ENCODE measurements around the gene GRB2. TPM values are rescaled to one million over a fixed set of nuclear protein-coding genes. Genes with fewer than 3 reads are reported as not detected.
"Not testable (repeated sequence)": the region's sequence is repeated elsewhere in the genome, so short reads cannot be mapped to it uniquely, and the experiment has no call there.

The GRB2 gene
- total RNA-seq, 1 experiment from 2014 or later: 154 TPM

GRCh38 chr17:75367838-75368789 lies 37.4 kb downstream of the GRB2 start:
- DNase-seq (ENCODE audit: low read depth, low spot score); in situ Hi-C loops (cut with HindIII; ENCODE audit: low pct_unique_long_range_greater_than_20kb, low sequenced_read_pairs): not testable (repeated sequence)

- DNase-seq (ENCODE audit: low read depth, low spot score): peak; percentile 47
- in situ Hi-C loops (cut with HindIII; ENCODE audit: low pct_unique_long_range_greater_than_20kb, low sequenced_read_pairs): no loop called here
These were observed 38.2 kb downstream of the GRB2 start for GRCh38 chr17:75367312-75367711.

GRCh38 chr17:75366432-75366831 lies 39.0 kb downstream of the GRB2 start:
- in situ Hi-C loops (cut with HindIII; ENCODE audit: low pct_unique_long_range_greater_than_20kb, low sequenced_read_pairs): no loop called here
- no peak for DNase-seq (ENCODE audit: low read depth, low spot score)

GRCh38 chr17:75365931-75366275 lies 39.6 kb downstream of the GRB2 start:
- no peak for DNase-seq (ENCODE audit: low read depth, low spot score)
- in situ Hi-C loops (cut with HindIII; ENCODE audit: low pct_unique_long_range_greater_than_20kb, low sequenced_read_pairs): no loop called here

GRCh38 chr17:75365009-75365930 lies 40.2 kb downstream of the GRB2 start:
- in situ Hi-C loops (cut with HindIII; ENCODE audit: low pct_unique_long_range_greater_than_20kb, low sequenced_read_pairs): no loop called here
- no peak for DNase-seq (ENCODE audit: low read depth, low spot score)

- no peak for DNase-seq (ENCODE audit: low read depth, low spot score)
- in situ Hi-C loops (cut with HindIII; ENCODE audit: low pct_unique_long_range_greater_than_20kb, low sequenced_read_pairs): no loop called here
These were observed 41.4 kb downstream of the GRB2 start for GRCh38 chr17:75364078-75364477.

GRCh38 chr17:75361996-75362395 lies 43.5 kb downstream of the GRB2 start:
- no peak for DNase-seq (ENCODE audit: low read depth, low spot score)
- in situ Hi-C loops (cut with HindIII; ENCODE audit: low pct_unique_long_range_greater_than_20kb, low sequenced_read_pairs): no loop called here

- no peak for DNase-seq (ENCODE audit: low read depth, low spot score)
These were observed 44.1 kb downstream of the GRB2 start for GRCh38 chr17:75361344-75361743.

GRCh38 chr17:75356260-75356937 lies 49.1 kb downstream of the GRB2 start:
- in situ Hi-C loops (cut with HindIII; ENCODE audit: low pct_unique_long_range_greater_than_20kb, low sequenced_read_pairs): no loop called here
- DNase-seq (ENCODE audit: low read depth, low spot score): no peak

More at GRCh38 chr17:75361344-75361743, 44.1 kb downstream of the GRB2 start:
- in situ Hi-C loops (cut with HindIII; ENCODE audit: low pct_unique_long_range_greater_than_20kb, low sequenced_read_pairs): no loop called here

GRCh38 chr17:75353176-75353575 lies 52.3 kb downstream of the GRB2 start:
- DNase-seq (ENCODE audit: low read depth, low spot score): no peak
- in situ Hi-C loops (cut with HindIII; ENCODE audit: low pct_unique_long_range_greater_than_20kb, low sequenced_read_pairs): no loop called here

GRCh38 chr17:75352079-75352569 lies 53.4 kb downstream of the GRB2 start:
- in situ Hi-C loops (cut with HindIII; ENCODE audit: low pct_unique_long_range_greater_than_20kb, low sequenced_read_pairs): no loop called here
- no peak for DNase-seq (ENCODE audit: low read depth, low spot score)

GRCh38 chr17:75350706-75351105 lies 54.8 kb downstream of the GRB2 start:
- in situ Hi-C loops (cut with HindIII; ENCODE audit: low pct_unique_long_range_greater_than_20kb, low sequenced_read_pairs): no loop called here
- DNase-seq (ENCODE audit: low read depth, low spot score): no peak

- in situ Hi-C loops (cut with HindIII; ENCODE audit: low pct_unique_long_range_greater_than_20kb, low sequenced_read_pairs): no loop called here
- no peak for DNase-seq (ENCODE audit: low read depth, low spot score)
These were observed 55.4 kb downstream of the GRB2 start for GRCh38 chr17:75350029-75350428.

GRCh38 chr17:75349589-75349988 lies 55.9 kb downstream of the GRB2 start:
- in situ Hi-C loops (cut with HindIII; ENCODE audit: low pct_unique_long_range_greater_than_20kb, low sequenced_read_pairs): no loop called here
- DNase-seq (ENCODE audit: low read depth, low spot score): no peak

GRCh38 chr17:75348386-75349012 lies 57.0 kb downstream of the GRB2 start:
- DNase-seq (ENCODE audit: low read depth, low spot score): no peak
- in situ Hi-C loops (cut with HindIII; ENCODE audit: low pct_unique_long_range_greater_than_20kb, low sequenced_read_pairs): no loop called here

GRCh38 chr17:75346906-75347305 lies 58.6 kb downstream of the GRB2 start:
- in situ Hi-C loops (cut with HindIII; ENCODE audit: low pct_unique_long_range_greater_than_20kb, low sequenced_read_pairs): no loop called here
- DNase-seq (ENCODE audit: low read depth, low spot score): no peak

GRCh38 chr17:75346368-75346767 lies 59.1 kb downstream of the GRB2 start:
- in situ Hi-C loops (cut with HindIII; ENCODE audit: low pct_unique_long_range_greater_than_20kb, low sequenced_read_pairs); DNase-seq (ENCODE audit: low read depth, low spot score): not testable (repeated sequence)
